Activated CD8-positive, alpha-beta memory T cell treated with anti-CD3 and anti-CD28 coated beads, Interleukin-2, amount 50 U/mL, for 24 hours (primary cell): ENCODE results near the gene PRDM16.

Experiments
- DNase-seq: peaks from one replicate; pipeline ENCODE4 v3.0.0-alpha.2; 2020; ENCODE audit errors: extremely low read depth

PRDM16 gene

DNA sequence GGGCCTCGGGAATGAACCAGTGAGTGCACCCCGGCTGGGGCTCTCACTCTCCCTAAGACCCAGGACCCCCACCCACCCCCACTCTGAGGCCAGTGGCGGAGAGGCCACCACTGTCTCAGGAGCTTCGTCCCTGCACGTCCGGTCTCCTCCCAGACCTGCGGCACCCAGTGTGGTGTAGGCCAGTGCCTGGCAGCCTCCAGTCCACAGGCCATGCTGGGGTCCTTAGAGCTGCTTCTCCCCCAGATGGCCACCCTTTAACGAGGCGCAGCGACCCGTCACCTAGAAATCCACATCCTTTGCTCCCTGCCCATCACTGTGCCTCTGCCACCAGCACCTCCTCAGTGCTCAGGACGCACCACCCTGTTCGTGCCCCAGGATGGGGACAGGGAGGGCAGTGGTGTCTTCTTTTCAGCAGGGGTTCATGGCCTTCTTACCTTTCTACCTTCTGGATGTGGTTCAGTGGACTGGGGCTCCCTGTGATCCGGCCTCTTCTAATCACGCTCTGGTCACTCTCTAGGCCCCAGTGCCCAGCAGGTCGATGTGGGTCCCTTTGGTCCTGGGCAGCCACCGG, 253.5 kb downstream of the PRDM16 start:
- DNase-seq = no peak

DNA sequence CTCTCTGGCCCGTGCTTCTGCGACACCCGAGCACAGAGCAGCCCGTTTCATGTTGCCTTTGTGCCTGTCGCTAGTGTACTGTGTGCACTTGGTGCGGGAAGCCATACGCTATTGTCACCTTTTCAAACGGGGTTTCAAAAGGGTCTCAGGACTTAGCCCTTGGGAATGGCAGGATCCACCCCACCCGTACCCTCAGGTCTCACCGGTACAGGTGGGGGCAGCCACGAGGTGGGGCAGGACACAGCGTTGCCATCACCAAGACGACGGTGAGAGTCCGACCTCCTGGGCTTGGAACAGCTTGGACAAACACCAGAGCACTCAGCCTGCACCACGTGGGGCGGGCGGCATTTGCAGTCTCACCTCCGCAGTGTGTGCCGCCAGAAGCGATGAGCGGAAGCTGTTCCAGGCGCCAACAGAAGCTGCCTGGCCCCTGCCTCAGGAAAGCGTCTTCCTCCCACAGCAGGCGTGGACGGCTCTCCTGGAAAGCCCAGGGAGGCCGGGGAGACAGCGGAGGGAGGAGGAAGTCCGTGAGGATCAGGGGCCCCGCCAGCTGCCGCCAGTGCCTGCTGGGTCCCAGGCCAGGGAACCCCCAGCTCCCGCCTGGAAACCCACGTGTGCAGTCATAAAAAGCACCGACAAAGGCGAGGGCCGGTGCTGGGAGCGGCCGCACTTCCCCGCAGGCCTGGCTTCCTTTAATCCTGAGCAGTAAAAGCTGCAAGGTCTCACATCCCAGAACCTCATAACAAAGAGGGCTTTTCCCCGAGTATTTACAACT, 254.2 kb downstream of the PRDM16 start:
- DNase-seq = no peak

DNA sequence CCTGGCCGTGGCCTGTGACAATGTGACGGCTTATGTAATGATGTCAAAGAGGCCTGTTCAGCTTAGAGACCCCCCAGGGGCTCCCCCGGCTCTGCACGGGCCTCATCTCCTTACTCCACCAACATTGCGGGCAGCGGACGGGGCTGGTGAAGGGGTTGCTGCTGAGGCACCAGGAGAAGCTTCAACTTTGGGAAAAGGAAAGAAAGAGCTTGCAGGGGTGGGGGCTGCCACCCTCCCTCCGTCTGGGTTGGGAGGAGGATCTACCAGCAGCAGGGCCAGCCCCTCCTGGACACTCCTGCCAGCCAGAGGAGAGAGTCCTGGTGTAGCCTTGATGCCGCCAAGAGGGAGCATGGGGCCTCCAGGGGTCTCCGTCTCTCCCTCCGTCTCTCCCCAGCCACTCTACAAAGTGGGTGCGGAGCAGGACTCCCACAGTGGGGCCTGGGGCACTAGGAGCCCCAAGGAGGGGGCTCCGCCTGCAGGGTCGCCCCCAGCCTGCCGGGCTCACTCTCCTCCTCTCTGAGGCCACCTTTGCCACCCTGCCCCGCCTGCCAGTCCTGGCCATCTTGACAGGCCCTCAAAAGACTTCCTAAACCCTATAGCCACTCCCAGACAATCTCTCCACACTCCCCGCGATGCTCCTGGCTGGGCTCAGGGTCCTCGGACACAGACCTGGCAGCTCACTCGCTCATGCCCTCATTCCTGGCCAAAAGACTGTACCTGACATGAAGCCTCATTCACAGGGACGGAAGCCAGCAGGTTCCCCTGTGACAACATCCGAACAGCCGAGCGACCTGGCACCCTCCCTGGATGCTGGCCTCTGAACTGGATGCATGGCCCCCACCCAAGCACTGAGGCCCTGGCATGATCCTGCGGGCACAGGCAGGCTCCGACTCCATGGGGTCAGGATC, 255.0 kb downstream of the PRDM16 start:
- no peak for DNase-seq

DNA sequence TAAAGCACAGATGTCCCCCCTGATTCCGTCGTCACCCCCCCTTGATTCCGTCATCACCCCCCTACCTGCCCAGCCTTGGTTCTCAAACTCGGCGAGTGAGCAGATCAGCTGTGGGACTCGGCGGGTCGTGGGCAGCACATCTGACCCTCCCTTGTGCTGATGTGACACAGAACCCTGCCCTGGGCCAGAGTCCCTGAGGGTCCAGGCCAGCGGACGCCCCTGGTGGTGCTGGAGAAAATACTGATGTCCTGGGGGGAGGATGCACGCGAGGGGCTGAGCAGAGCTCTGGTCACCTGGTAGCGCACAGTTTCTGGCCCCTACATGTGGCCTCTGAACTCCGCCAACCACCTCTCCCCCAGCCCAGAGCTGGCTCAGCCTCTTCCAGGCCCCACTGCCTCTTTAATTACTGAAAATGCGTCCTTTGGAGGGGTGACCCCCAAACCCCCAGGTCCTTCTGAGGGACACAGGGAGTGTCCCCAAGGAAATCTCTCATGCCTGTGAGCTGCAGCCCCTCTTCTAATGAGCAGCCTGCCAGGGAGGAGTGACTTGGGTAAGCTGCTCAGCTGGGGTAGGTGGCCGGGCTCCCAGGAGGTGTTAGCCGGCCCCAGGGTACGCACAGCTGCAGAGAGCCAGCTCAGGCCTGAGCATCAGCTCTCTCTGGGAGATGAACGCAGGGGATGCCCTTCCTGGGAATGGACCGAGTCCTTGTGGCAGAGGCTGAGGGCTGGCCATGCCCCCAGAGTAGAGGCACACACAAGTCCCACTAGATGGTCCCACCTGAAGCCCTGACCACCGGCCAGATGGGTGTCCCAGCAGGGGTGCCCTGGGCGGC, 255.9 kb downstream of the PRDM16 start:
- DNase-seq = no peak

DNA sequence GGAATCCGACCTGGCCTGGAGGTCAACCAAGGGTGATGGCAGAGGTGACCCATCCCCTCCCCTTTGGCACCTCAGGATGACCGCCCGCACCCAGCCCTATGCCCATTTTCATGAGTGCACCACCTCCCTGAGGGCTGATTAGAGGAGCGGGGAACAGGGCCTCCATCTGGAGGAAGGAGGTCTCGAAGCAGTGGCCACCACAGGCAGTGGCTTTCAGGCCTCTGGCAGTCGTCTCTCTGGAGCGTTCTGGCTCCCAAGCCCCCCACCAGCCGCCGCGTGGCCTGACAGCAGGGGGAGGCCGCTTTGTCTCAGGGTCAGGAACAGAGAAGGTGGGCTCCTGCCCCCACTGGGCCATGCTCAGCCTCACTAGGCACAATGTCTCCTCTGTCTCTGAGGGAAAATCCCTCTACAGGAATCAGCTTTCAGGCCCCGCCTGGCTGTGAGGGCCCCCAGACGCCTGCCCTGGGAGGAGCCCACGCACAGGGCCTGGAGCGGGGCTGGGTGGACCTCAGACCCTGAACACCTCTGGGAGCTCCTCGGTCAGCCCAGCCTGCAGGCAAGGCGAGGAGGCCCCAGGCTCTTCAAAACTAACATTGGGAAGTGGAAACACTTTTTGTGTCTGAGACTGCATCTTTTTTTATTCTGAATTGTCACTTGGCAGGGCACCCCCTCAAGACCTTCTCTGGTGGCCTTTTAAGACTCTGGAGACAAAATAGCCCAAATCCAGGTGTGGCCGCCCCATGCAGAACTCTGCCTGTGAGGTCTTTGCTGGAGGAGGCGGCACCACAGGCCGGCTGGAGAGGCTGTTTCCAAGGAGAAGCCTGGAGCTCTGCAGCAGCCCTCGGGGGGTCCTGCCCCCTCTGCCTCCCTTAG, 257.7 kb downstream of the PRDM16 start:
- no peak for DNase-seq

DNA sequence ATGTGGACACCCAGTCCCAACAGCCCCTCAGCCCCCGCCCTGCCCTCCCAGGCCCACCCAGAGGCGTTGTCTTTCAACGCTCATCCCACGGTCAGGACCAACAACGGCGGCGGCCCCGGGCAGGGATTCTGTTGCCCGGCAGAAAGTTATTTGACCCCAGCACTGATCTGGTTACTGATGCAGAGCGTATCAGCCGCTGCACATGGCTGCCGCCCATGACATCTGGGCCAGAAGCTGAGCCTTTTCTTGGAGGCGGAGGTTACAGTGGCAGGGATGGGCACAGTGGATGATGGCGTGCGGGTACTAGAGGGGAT, 258.3 kb downstream of the PRDM16 start:
- no peak for DNase-seq

DNA sequence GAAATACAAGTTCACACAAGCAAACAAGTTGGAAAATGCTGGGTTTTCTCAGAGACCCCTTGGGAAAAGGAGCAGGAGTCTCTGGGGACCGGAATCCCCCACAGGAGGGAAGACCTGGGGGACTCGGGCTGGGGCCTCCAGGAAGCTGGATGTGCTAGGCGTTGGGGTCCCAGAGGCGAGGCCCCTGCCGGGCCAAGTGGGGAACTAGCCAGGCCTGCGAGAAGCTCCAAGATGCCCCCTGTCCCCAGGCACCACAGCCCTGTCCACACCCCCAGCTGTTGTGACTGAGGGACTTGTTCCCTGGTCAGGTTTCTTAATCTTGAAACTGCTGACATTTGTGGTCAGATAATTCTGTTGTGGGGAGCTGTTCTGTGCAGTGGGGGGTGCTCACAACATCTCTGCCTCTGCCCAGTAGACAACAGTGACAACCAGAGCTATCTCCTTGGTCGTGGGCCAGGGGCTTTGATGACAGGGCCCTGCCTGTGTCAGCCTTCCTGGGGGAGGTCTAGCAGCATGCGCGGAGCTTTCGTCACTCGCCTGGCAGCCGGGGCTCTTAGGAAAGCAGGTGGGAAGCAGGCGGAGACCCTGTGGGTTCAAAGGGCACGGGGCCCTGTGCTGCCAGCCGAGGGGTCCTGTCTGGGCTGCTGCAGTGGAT, 259.1 kb downstream of the PRDM16 start:
- no peak for DNase-seq

DNA sequence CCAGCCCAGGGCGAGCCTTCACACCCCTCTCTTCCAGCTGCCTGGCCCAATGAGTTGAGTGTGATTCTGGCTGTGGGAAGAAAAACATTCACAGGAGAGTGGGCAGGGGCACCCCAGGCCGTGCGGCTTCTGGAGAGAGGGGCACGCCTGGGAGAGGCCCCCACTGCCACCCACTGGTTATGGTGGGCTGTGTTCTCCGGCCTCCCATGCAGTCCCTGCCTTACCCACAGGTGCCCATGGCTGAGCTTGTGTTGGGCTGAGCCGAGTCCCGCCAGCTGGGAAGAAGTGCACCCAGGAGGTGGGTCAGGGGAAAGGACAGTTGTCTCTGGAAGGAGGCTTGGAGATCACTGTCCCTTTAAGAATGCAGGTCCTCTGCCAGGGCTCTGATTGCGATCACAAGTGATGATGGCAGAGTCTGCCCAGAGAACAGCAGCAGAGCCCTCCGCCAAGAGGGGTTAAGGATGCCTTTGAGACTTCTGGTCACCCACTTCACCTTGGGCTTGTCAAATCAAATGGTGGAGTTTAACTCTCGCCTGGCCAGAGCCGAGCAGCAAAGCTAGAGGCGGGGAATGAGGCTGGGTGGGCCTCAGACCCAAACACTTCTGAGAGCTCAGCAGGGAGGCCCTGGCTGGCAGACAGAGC, 260.8 kb downstream of the PRDM16 start:
- no peak for DNase-seq

DNA sequence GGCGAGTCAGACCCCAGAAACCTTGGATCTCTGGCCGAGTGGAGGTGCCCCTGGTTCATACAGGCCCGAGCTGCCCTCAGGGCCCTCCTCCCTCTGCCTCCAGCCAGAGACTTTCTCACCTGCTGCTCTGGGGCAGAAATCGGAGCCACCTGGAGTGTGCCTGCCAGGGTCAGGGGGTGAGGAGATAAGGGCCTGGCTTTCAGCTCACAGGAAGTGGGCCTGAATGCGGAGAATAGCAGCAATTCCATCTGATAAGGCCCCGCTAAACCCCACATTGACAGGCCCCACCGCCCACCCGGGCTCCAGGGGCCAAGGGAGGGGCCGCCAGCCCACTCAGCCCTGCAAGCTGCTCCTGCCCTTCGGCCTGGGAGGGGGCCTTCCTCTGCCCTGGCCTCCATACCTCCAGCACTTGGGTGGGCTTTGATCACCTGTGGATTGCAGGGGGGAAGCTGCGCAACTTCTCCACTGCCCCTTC, 261.8 kb downstream of the PRDM16 start:
- DNase-seq = no peak

DNA sequence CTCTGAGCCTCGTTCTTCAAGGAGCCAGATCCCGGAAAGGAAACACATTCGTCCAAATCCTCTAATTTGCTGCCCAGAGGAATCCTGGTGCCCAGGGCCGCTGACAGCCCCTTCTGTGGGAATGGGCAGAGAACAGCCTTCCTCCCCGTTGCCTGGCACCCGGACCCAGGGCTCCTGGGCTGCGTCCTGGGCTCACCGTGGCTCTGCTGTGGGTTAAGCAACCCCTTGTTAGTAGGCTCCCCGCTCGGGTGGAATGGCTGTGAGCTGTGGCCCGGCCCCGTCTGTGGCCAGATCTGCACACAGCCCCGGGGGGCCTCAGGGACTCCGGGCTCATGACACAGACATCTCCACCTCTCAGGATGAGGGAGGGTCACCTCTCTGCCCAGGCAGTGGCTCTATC, 262.6 kb downstream of the PRDM16 start:
- DNase-seq = no peak

DNA sequence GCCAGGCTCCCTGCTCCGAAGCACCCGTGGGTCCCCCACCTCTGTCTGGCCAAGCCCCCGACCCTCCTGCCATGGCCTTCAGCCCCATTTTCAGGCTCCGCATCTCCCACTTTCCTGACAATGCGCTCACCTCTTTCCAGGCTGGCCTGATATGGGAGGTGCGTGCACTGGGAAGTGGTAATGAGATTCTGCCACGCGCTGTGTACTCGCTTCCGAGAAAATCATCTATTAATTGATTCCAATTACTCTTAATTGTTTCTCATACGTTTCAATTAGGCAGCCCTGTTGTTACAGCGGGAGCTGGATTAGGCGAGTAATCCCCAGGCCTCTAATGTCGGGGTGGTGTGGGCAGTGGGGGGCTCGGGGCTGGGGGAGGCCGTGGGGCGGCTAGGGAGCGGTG, 263.0 kb downstream of the PRDM16 start:
- no peak for DNase-seq

DNA sequence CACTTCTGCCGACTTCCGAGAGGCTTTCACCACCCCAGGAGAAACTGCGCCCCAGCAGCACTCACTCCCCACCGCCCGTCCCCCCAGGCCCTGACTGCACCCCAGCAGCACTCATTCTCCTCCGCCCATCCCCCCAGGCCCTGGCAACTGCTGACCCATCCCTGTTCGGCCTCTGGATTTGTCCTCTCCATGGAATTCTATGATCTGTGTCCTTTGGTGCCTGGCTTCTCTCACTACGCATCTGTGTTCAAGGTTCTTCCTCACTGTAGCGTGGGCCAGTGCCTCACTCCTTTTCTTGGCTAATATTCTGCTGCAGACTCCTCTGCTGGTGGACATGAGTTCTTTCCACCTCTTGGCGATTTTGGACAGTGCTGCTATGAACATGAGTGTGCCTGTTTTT, 263.7 kb downstream of the PRDM16 start:
- DNase-seq = no peak

DNA sequence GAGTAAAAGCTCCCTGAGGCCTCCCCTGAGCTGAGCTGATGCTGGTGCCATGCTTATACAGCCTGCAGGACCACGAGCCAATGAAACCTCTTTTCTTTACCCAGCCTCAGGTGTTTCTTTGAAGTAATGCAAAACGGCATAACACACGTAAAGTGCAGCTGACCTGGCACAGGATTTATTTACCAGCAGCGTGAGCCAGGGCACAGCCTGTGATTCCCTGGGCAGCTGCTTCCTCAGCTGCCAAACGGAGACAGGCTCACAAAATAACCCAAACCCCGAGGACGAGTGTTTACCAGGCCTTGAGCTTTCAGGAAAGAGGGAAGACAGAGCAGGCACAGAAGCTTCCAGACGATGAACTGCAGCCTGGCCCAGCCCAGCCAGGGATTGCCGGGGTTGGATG, 264.9 kb downstream of the PRDM16 start:
- no peak for DNase-seq

DNA sequence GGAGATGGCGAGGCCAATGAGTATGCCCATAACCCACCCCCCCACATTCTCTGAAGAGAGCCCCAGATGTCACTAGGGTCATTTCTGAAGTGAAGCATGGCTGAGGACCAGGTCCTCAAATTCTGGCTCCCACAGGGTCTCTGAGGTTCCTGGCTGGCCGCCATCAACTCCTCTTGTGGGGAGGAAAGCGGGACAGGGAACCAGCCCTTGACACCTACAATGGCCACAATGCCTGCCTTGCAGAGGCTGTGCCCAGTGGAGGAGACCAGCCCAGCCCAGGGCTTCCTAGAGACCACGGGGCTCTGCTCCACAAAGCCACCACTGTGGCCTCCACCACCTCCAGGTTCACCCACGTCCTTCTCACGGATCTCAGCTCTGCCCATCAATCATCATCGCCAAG, 265.4 kb downstream of the PRDM16 start:
- no peak for DNase-seq

DNA sequence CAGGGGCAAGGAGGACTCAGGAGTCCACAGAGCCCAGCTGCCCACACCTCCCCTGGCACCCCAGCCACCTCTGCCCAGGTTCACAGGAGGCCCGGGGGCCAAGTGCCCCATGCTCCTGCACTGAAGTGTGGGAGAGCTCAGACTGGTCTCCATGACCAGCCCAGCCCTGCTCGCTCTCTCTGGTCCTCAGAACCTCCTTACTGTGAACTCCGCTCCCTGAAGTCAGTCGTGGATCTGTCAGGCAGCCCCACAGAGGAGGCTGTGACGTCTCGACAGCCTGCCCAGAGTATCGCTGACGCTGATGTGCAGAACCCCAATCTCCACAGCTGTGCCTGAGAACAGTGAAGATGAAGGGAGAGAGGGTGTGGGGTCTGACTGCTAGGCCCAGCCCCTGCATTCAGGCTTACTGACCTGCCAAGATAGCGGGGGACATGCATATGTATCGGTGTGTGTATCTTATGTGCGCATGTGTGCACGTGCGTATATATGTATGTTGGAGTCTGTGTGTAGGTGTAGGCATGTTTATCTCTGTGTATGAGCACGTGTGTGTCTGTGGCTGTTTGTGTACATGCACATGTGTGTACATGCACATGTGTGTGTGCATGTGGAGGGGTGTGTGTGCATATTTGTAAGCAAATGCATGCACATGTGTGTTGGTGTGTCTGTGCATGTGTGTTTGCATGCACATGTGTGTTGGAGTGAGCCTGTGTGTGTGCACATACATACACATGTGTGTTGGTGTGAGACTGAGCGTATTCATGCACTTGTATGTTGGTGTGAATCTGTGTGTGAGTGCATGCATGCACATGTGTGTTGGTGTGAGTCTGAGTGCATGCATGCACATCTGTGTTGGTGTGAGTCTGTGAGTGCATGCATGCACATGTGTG, 267.0 kb downstream of the PRDM16 start:
- no peak for DNase-seq

DNA sequence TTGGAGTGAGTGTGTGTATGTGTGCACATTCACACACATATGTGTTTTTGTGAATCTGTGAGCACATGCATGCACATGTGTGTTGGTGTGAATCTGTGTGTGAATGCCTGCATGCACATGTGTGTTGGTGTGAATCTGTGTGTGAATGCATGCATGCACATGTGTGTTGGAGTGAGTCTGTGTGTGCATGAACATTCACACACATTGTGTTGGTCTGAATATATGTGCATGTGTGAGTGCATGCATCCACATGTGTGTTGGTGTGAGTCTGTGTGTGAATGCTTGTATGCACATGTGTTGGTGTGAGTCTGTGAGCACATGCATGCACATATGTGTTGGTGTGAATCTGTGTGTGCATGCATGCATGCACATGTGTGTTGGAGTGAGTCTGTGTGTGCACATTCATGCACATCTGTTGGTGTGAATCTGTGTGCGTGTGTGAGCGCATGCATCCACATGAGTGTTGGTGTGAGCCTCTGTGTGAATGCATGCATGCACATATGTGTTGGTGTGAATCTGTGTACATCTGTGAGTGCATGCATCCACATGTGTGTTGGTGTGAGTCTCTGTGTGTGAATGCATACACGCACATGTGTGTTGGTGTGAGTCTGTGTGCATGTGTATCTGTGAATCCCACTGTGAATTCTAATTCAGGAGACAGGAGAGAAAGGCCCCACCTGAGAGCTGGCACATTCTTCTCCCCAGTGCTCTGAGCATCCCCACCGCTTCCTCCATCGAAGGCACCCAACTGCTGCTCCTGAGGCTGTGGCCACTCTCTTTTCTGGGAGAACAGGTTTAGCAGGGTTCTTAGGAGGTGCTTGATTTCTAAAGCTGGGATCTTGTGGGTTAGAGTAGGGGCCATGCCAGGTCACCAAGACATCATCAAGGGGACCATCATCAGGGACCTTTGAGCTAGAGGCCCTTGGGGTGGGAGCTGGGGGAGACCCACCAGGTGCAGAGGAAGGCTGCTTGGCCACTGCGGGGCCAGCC, 267.9 kb downstream of the PRDM16 start:
- no peak for DNase-seq
